Heart left ventricle (tissue), 16 donors: ENCODE results near the gene SLC25A22. TPM values are rescaled to one million over a fixed set of nuclear protein-coding genes. Genes with fewer than 3 reads are reported as not detected.

ENCODE experiments used
- ATAC-seq, 4 donors: fragments of 200-7000 bp; cut with Tn5 transposase; one replicate each; pipeline ENCODE4 v1.9.1; 2020 to 2022; ENCODE audit warnings: moderate library complexity in 4 of 4, mild to moderate bottlenecking in 3 of 4, moderate number of reproducible peaks in 1 of 4
- DNase-seq, 5 donors: peaks; one replicate each; pipeline ENCODE4 v3.0.0-alpha.2; 2020
- H3K27ac ChIP-seq, 12 donors: fragments of 200-600 bp; sonication (generic) in 4 of 12; one replicate each; pipeline versions ENCODE4 v1.5.0 to v1.8.0; 2016 to 2022; ENCODE audit warnings: mild to moderate bottlenecking in 2 of 12
- H3K27me3 ChIP-seq, 9 donors: fragments of 200-600 bp; sonication (generic) in 2 of 9; one replicate each; pipeline versions ENCODE4 v1.5.1 to v1.8.0; 2016 to 2022; ENCODE audit warnings: mild to moderate bottlenecking in 3 of 9
- H3K36me3 ChIP-seq, 9 donors: fragments of 200-600 bp; sonication (generic) in 2 of 9; one replicate each; pipeline versions ENCODE4 v1.5.0 to v1.8.0; 2018 to 2022; ENCODE audit warnings: mild to moderate bottlenecking in 2 of 9
- H3K4me1 ChIP-seq, 12 donors: fragments of 200-600 bp; sonication (generic) in 4 of 12; one replicate each; pipeline versions ENCODE4 v1.5.0 to v1.8.0; 2016 to 2022; ENCODE audit warnings: mild to moderate bottlenecking in 3 of 12
- H3K4me3 ChIP-seq, 12 donors: fragments of 200-600 bp; sonication (generic) in 4 of 12; one replicate each; pipeline versions ENCODE4 v1.5.0 to v1.8.0; 2017 to 2022; ENCODE audit warnings: mild to moderate bottlenecking in 9 of 12, moderate library complexity in 4 of 12
- H3K9me3 ChIP-seq, 12 donors: fragments of 200-600 bp; sonication (generic) in 4 of 12; one replicate each; pipeline versions ENCODE4 v1.5.0 to v1.8.0; 2016 to 2022; ENCODE audit warnings: mild to moderate bottlenecking in 1 of 12
- POLR2A ChIP-seq, 2 donors: fragments of 450-650 bp; IDR thresholded peaks; one replicate each; pipeline ENCODE4 v1.6.1; 2017; ENCODE audit warnings: antibody characterized with exemption in 2 of 2, mild to moderate bottlenecking in 2 of 2, moderate library complexity in 2 of 2
- WGBS, 4 donors: extraction: QIAGEN DNeasy Blood & Tissue Kit in 2 of 4; methylation state at CpG; one replicate each; pipeline versions ENCODE4 v1.1.5 to v1.1.7; 2013 to 2018; 5-methylcytosine and 5-hydroxymethylcytosine counted together
- intact Hi-C, 10 donors: fragments of 100-400 bp; cut with DNase I; formaldehyde crosslinking; loops; one replicate each; pipeline versions ENCODE4 v1.11.1 to v1.14.2; 2022
- polyA plus RNA-seq, 2 donors: library from polyadenylated mRNA; stranded (reverse); fragments of 200-250 nt; gene quantifications; one replicate each; pipeline ENCODE4 v1.2.3, GENCODE V29; 2013
- total RNA-seq, 9 donors: library from RNA; depleted of rRNA in 2 of 9; stranded (reverse); fragments of >200 nt in 2 of 9; fragmentation: NEBNext Ultra II Directional in 3 of 9; extraction: Animal tissue kit (Norgen Biotek cat#: 25700) in 3 of 9; gene quantifications; one replicate each; pipeline versions ENCODE4 v1.1.0 to v1.2.4, GENCODE V29; 2016 to 2023
- TF ChIP-seq, protein P1 (sequence below), 12 donors: fragments of 200-600 bp; sonication (generic) in 4 of 12; IDR thresholded peaks; one replicate each; pipeline versions ENCODE4 v1.5.0 to v1.8.0; 2018 to 2022; ENCODE audit warnings: antibody characterized with exemption in 12 of 12, mild to moderate bottlenecking in 5 of 12
- donor health status: ischemic (EF 13 %, LVEDD 7.1; RV severe dilation, severe dysfunction).
- donor health status: healthy with polysubstance abuse.
- donor health status: DM: no; HTN: yes; CAD: no.
- donor health status: DM: no; HTN: no; CAD: no.
- donor health status: ischemic (EF 25% LVEDD 6.9; RV normal size, moderate dysfunction).
- donor health status: ischemic (EF 25% LVEDD 5.7; RV mildly dilated, moderate dysfunction).
- donor health status: healthy.
- donor health status: DM: yes; HTN: yes; CAD: no.
- donor health status: ischemic (EF 35%, LVEDD 5.7; RV mildly dilated, moderate dysfunction).
- donor health status: nonischemic (EF 11% LVEDD 7.7; RV severe dilation, severe dysfunction).
- donor health status: DM: yes; HTN: yes; CAD: no.
- donor health status: PGD.
- donor health status: ischemic (EF 29% LVEDD 5.4; RV normal size, mild dysfunction).
- donor health status: nonischemic (EF 23%, LVEDD 6.1; RV moderate dilation, normal function).

SLC25A22 gene
- total and polyA plus RNA-seq, 11 donors = 2.1 to 12.8 (median 4.4) TPM

GRCh38 chr11:771617-772204, 26.4 kb downstream of the SLC25A22 start:
- 80 to 89% (median 83%) methylated on average over 11 to 15 of the region's 15 CpGs for WGBS, 4 donors
- Histone ChIP-seq H3K27me3 (no peaks in the 10 kb centered on the region), H3K27ac (no peak overlapping the region), H3K9me3 (no peaks in the 10 kb centered on the region), H3K36me3 (peaks cover 0 to 65% (median 48%) of the 10 kb centered on the region in 9 donors), H3K4me3 (no peak overlapping the region), H3K4me1 (peaks cover 0 to 30% (median 18%) of the 10 kb centered on the region in 12 donors)
- peak in 1 of 5 donors; percentile 17 for DNase-seq
- ATAC-seq = no peak
- intact Hi-C loops = no loop called here
- TF ChIP-seq POLR2A (IDR thresholded peaks at IDR 0.05) = no peak
- TF ChIP-seq, protein P1, sequence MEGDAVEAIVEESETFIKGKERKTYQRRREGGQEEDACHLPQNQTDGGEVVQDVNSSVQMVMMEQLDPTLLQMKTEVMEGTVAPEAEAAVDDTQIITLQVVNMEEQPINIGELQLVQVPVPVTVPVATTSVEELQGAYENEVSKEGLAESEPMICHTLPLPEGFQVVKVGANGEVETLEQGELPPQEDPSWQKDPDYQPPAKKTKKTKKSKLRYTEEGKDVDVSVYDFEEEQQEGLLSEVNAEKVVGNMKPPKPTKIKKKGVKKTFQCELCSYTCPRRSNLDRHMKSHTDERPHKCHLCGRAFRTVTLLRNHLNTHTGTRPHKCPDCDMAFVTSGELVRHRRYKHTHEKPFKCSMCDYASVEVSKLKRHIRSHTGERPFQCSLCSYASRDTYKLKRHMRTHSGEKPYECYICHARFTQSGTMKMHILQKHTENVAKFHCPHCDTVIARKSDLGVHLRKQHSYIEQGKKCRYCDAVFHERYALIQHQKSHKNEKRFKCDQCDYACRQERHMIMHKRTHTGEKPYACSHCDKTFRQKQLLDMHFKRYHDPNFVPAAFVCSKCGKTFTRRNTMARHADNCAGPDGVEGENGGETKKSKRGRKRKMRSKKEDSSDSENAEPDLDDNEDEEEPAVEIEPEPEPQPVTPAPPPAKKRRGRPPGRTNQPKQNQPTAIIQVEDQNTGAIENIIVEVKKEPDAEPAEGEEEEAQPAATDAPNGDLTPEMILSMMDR (IDR thresholded peaks at IDR 0.05) = no peak

- WGBS, 4 donors = 89 to 93% (median 91%) methylated on average over 11 to 32 of the region's 32 CpGs
- H3K4me1 ChIP-seq = peaks cover 0 to 22% (median 11%) of the 10 kb centered on the region in 12 donors
- ATAC-seq (no peak), DNase-seq (peak in 1 of 5 donors; percentile 17)
- H3K27me3 ChIP-seq = no peaks in the 10 kb centered on the region
- H3K4me3 ChIP-seq = no peak overlapping the region
- H3K27ac ChIP-seq = no peak overlapping the region
- peaks cover 0 to 73% (median 56%) of the 10 kb centered on the region in 9 donors for H3K36me3 ChIP-seq
- H3K9me3 ChIP-seq = no peaks in the 10 kb centered on the region
- TF ChIP-seq POLR2A (IDR thresholded peaks at IDR 0.05) = no peak
- TF ChIP-seq, protein P1 (IDR thresholded peaks at IDR 0.05) = no peak
- intact Hi-C loops = no loop called here
Measured at GRCh38 chr11:770642-771616, 27.2 kb downstream of the SLC25A22 start.

DNA sequence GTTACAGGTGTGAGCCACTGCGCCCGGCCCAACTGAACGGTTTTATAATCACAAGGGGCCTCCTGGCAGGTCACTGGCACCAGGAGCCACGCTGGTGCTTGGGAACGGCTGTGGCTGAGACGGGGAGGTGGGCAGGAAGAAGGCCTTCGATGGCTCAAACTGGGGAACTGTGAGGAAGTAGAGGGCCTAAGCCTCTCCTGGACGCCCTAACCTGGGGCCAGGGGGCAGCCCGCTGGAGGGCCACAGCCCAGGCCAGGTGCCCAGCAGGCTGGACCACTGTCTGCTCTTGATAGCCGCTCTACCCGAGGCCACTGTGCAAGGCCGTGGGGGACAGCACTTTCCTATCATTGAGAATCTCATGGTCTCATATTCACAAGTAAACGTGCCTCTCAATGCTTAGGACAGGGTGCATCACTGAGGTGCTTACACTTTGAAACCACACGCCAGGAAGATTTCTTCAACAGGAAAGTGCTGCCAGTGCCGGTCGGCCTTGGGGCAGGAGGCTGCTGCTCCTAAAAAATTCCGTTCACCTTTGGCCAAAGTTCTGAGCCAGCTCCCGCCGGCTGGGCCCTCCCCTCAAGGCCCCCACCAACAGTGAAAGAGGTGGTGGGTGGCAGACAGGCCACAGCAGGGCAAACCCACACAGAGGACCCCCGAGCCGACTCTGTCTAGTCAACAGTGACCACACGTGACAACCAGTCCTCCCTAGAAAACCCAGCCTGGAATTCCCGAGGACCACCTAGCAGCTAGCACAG, 28.0 kb downstream of the SLC25A22 start:
- Histone ChIP-seq H3K9me3 (no peaks in the 10 kb centered on the region), H3K4me1 (peaks cover 0 to 14% (median 3%) of the 10 kb centered on the region in 12 donors), H3K27me3 (no peaks in the 10 kb centered on the region), H3K4me3 (no peak overlapping the region), H3K27ac (no peak overlapping the region), H3K36me3 (peaks cover 0 to 80% (median 59%) of the 10 kb centered on the region in 9 donors)
- WGBS, 4 donors = 87 to 90% (median 88%) methylated on average over 21 to 23 of the region's 23 CpGs
- ATAC-seq (no peak), DNase-seq (no peak)
- intact Hi-C loops = no loop called here
- TF ChIP-seq POLR2A (IDR thresholded peaks at IDR 0.05) = no peak
- TF ChIP-seq, protein P1 (IDR thresholded peaks at IDR 0.05) = no peak
